NCI-H1694 treated with DMSO at 0.1 percent for 48 hours (cell line): ENCODE measurements around the gene HIVEP2.

ENCODE experiments used
- DNase-seq: peaks from one replicate; lab custom pipeline; 2025; lab: John Stamatoyannopoulos, UW

The HIVEP2 gene

DNA sequence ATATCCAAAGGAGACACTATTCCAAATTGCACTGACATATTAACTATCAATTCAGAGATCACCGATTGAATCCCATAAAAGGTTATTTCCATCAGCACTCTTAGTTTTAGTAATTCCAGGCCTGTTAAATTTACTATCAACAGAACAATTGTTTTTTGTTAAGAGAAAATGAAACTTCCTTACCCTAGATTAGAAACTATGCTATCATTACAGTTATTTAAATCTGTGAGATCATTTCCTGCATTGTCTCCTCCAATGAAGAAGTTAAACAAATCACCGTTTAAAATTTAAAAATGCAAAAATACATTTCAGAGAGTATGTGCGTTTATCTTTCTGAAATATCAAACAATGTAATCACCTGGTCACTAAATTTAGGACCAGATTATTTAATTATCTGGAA is 57.5 kb downstream of the HIVEP2 start:
- no peak for DNase-seq

DNA sequence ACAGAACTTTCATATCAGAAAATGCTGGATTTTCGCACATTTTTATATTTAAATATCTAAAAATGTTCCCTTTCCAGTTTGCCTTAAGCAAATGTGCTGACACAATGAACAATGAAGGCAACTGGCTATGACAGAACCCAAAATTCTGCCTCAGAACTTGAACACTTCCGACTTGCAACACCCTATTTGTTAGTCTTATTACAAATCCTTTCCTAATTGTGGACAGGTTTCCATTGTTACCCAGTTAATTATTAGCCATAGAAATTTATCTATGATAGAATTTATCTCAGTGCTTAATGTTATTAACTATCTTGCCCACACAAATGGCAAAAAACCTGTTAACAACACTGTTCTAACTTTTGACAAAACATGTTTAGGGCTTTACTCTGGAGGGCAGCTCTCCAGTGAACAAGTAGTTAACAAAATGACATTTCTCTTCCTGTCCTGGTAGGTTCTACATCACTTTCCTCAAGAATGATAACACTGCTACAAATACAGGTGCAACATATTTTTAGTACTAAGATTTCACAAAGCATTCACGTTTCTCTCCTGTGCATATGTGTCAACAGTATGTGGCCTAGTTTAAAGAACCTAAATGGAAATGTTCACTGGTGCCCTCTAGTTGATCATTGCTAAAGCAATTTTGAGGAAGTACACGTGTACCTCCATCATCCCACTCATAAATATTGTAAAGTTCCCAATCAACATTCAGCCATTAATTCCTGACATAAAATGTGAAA is 58.4 kb downstream of the HIVEP2 start:
- peak; percentile 4 for DNase-seq

DNA sequence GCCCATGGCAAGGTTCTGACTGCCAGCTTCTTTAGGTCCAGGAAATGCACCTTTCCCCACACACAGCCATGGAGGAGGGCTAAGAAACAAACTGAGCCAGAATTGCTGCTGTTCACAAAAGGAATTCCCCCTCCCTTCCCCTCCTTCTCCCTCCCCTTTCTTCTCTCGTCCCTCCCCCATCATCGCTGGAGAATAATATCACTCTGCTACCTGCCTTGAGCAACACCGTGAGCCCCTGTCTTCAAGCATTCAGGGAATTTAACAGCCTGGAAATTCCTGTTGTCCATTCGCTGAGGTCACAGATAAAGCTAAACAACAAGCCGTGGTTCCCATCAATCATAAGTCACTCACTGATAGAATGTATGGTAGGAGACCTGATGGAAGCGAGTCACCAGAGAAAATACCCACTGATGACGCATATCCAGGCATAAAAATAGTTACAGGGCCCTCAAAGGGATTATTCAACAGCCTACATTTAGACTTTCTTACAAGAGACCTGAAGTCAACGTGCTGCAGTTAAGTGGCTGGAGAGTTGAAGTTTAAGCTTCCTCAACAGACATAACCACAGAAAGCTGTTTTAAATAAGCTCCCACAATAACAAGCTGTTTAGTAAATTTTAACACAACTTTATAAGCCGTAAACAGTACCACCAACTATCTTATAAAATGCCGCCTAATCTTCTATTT is 59.7 kb downstream of the HIVEP2 start:
- DNase-seq, result no peak

DNA sequence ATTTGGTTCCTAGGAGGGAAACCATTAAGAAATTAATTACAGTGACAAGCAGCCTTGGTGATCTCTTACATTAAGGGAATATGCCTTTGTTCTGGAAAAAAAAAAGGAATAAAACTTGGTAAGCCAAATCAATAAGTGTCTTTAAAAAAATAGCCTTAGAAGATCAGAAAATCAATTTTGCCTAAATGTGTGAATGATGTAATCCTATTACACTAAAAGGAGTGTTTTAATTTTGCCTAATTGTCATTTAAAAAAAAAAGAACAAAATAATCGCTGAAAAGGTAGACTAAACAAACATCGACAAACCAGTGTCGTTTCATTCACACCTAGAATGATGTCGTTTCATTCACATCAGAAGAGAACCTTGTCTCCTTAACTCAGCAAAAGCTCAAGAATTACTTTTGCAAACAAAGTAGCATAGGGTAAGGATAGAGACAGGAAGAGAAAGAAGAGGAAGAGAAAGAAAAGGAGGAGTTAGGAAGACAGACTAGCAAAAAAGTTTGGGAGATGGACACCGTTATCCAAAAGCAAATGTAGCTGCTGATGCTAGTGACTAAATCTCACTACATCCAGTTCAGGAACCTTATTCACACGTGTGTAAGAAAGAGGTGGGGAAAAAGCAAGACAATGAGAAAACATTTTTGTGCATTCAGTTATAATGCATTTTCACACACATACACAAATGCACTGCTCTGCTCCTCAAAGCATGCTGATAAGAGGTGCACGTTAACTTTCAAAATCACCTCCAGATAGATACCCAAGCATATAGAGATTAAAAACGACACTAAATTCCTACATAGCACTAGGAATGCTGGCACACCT is 60.6 kb downstream of the HIVEP2 start:
- DNase-seq, result no peak

DNA sequence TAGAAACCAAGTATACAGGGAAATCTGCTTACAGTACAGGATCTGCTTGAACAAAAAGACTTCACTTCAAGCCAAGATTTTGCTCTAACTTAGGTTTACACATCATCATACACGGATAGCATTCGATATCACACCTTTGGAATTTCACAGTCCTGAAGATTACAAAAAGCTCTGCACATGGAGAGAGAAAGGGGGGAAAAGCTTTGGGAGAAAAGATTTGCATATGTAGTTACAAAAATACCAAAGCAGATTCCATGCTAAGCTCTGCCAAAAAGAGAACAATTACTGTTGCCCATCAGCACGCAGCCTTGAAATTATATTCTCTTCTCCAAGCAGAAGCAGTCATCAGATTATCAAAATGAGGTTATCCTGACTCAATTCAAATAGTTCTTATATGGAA is 62.0 kb downstream of the HIVEP2 start:
- no peak for DNase-seq

DNA sequence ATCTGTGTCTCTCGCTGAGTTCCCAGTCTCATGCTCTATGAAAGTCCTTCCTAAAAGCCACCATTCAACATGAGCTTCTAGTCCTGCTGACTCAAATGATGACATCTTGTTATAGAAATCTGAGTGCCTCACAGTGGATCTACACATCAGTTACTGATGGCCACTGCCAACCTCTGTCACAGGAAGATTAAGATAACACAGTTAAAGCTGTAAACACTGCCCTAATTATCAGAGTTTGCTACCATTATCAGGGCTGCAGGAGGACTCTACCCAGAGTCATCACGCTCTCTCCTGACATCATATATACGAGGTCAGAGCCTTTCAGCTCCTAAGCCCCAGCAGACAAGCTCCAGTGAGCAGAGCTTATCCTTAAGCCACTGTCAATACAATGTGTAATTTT is 63.2 kb downstream of the HIVEP2 start:
- no peak for DNase-seq

DNA sequence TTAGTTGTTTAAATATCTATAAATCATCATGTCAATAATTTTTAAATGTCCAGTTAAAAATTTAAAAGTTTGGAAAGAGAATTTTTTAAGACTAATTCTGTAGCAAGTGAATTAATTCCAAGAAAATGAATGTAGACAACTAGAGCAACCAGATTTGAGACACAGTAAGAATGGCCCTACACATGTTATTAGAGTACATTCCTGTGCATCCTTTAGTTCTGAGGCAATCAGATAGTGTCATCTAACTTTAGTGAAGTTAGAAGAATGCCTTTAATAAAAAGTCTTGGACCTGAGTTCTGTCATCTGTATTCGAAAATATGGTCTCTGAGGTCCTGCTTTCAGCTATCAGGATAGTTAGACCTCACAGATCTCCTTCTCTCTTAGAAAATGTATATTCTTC is 63.7 kb downstream of the HIVEP2 start:
- no peak for DNase-seq

DNA sequence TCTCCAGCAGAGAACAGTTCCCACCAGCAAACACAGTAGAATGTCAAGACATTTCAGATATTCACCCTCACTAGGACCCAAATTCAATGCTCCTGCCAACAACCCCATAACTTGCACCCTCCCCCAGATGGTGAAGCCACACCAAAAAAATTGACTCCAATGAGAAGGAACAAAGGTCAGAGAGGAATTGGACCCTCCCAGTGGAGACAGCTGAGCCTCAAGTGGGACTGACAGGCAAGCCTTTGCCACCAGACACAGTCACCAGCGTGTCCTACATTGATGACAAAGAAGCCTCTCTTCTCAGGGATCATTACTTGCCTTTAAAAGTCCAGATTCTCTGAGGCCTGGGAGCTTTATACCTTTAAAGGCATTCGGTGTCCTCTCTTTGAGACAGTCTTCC is 64.8 kb downstream of the HIVEP2 start:
- no peak for DNase-seq

DNA sequence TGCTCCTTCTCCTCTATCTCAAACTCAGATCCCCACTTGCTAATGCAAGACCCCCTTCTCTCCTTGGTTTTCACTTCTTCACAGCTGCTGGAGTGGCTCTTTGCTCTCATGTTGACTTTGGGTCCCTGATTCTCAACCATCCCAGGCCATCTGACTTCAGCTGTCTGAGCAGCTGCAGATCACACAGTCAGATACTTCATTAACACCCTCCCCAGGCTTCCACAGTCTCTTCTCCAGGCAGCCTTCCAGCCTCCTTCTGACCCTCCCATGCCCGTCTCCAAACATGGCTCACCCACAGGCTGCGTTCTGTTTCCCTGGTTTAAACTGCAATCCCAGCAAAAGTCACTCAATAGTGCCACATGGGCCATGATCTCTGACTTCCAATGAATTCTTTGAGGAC is 65.4 kb downstream of the HIVEP2 start:
- no peak for DNase-seq

DNA sequence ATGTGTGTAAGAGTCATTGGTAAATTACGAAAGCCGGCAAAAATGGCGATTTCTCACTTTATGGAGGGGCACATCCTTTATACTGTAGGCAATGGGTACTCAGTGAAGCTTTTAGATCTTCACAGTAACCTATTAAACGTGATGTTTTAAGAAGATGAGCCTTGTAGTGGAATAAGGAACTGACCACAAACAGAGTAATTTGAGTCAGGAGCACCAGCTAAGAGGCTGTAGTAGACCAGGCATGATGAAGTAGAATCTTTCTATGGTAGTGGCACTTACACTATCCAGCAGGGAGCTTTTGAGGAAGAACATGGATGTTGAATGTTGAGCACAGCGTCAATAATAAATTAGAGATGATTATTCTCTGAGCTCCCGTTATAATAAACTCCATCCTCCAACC is 65.9 kb downstream of the HIVEP2 start:
- DNase-seq, result no peak

DNA sequence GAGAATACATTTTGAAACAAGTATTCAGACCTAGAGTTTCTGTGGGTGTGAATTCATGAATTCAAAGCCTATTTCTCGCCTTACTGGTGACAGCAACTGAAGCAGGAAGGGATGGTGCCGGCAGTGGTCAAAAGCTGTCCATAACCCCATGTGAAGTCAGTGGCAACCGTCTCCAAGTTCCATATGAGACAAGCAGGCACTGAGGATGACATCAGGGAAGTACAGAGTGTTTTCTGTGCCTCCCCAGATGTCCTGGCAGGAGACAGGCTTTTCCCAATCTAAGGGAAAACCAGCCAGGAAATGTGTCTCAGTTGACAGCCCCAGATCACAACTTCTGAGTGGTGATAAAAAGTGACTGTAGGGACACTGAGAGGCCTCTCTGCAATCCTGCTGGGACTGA is 66.6 kb downstream of the HIVEP2 start:
- no peak for DNase-seq

DNA sequence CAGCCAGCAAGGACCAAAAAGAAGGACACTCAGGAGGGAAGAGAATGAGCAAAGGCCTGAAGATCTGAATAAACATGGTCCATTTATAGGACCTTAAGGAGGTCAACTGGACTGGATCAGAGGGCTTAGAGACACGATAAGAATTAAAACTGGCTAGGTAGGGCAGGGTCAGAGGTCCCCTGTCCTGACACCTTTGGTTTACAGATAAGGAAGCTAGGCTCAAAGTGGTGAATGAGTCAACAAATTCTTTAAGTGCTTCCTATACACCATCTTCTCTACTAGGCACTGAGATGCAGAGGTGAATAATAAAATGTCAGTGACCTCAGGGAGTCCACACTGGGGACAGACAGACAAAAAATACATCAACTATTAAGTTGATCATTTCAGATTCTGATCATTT is 70.3 kb downstream of the HIVEP2 start:
- no peak for DNase-seq

DNA sequence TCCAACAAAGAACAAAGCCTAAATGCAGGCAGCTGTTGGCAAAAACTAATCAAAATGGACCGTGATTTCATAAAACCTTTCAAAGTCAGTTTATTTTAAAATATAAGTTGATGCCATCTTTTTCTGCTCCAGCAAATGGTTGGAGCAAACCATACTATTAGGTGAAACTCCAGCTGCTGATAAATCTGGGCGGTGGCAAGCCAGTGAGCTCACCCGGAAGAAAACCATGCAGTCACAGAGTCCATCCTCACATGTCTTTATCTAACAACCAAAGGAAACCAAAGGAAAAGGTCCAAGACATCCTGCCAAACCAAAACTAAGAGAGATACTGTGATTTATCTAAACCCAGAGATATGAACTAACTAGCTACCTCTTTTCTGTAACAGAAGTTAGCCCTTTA is 72.6 kb downstream of the HIVEP2 start:
- no peak for DNase-seq

DNA sequence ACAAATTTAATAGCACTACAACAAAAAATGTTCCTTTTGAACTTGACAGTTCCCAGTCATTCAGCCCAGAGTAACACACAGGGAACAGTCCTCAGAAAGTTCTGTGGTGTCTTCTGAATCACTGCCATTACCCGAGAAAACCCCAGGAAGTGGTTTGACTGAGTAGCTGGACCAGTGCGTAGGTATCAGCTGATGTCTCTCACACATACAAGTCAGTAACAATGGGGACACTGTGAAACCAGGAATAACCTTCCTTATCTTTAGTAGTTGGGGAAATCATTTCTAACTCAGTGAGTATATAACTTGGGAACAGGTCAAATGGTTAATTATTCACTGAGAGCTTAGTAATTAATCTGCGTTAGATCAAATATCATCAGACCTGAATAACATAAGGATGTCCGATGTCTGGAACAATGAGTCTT is 73.1 kb downstream of the HIVEP2 start:
- DNase-seq, result no peak

DNA sequence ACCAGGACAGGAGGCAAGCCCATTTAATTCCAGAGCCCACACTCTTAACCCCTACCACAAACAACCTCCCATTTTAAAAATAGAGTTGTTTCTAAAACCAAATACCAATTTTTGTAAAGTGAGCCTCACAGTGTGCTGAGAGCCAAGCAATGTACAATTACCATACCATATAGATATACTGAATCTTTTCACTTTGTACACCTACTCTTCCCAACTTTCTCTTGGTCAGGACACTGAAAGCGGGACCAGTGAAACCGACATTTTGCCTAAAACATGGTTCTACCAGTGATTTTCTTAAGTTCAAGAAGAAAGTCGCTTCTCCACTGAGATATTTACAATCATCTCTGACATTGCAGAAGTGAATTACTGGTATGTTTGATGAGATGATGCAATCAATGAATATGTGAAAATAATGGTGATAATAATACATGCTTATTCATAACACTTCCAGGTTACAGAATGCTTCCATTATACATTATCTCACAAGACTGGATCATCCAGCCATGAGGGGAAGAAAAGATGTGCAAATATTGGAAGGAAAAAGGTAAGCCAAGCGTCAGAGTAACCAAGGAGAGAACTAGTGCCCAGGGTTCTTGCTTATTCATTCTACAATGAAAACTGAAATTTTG is 74.1 kb downstream of the HIVEP2 start:
- DNase-seq, result no peak

DNA sequence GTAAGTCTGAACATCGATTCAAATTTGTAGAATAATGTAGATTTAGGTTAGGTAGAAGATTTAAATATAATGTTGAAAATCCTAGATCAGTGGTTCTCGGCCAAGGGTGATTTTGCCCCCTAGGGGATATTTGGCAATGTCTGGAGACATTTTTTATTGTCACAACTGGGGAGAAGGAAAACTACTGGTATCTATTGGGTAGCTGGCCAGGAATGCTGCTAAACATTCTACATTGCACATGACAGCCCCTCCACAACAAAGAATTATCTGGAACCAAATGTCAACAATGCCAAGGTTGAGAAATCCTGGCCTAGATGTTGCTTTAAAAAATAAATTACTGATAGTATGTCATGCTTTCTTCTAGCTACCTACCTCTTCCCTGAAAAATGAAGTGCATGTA is 76.1 kb downstream of the HIVEP2 start:
- DNase-seq, result no peak

DNA sequence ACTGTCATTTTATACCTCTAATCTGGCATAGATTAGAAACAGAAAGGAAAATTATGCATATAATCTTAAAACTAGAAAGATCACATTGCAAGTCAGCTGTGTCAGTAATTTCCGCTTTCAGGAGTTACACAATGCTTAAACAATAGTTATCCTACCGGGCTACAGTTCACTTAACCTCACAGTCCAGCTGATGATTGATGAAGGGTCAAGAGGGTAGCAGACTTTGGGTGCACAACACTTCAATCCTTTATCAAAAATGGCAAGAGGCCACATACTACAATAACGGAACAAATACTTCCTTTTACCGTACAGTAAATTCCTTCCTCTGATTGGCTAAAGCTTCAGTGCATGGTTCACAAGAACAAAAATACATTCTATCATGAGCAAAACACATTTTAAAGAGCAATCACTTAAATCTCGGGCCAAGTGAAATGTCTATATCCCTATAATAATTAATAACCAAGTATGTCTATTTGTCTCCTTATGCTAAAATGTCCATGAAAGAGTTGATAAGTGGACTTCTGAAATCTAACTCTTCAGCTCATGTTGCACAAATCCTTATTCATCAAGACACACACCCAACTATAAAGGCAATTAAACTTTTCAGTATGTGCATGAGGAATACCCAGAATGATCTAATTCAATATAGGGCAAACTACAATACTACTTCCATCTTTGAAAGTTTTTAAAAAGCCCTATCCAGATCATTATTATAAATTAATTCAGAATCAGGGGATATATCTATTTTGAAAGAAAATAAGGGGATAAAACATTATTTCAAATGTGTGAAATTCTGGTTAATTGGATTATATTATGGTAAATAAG is 76.8 kb downstream of the HIVEP2 start:
- no peak for DNase-seq

DNA sequence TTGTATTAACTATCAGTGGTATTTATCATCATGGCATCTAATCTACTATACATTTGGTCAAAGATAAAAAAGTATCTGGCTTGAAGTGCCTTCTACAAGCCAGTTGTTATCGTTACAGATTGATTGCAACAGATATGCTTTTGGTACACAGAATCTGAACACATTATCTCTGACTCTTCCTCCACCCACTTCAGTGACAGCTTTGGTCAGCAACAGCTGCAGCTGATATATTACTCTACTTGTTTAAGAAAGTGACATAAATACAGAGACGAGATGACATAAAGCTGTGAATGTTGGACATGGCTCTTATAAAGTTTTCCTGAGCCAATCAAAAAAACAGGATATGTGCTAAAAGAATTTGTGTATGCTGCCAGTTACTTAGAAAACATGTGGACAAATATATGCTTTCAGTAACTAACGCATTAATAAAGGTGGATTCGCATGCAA is 77.6 kb downstream of the HIVEP2 start:
- DNase-seq, result no peak

DNA sequence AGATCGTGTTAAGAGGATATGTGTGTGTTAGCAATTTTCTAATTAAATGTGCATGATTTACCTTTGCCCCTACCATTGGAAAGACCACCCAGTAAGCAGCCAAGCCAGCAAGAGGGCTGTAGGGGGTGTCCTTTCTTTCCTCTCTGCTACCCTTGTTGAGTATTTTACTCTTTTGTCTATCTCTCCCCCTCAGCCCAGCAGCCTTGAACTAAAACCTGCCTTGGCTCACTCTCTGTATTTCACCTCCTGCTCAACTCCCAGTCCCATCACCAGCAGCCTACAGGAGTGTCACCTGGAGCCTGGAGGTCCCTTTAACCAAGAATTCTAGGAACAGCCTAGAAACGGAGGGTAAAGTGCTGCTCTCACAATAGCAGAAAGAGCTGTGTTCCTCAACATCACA is 81.0 kb downstream of the HIVEP2 start:
- DNase-seq, result no peak

DNA sequence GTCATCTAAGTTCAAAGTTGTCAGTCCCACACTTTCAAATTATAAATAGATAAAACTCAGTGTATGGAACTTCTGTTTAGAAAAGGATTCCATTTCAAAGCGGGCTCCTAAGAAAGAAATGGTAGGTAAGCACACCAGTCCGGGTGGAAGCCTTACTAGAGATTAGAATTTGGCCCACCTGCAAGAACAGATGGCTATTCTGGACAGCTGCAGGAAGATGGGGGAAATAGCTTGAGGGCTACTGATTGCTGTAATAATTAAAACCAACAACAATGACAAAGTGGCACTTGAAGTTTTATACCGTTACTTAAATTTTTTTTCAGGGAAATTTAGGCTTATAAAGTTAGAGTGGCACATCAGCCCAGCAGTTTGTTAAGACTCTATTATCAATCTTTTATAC is 83.3 kb downstream of the HIVEP2 start:
- DNase-seq, result no peak

DNA sequence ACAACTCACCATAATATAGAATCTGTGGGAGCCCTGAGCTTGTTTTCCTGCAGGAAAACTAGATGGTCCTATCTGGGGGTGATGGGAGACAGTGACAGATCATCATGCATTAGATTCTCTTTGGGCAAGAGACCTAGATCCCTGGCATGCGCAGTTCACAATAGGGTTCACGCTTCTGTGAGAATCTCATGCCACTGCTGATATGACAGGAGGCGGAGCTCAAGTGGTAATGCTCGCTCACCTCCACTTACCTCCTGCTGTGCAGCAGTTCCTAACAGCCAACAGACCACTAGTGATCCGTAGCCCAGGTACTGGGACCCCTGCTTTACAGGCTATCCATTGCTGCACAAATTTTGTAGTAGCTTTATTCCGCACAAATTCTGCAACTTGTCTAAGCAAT is 84.5 kb downstream of the HIVEP2 start:
- DNase-seq, result no peak
